ENCODE results near the gene ATG10.
A peak's percentile ranks its signal among the peaks of the same experiment; 100 is the strongest.
"Not testable (repeated sequence)": the region's sequence is repeated elsewhere in the genome, so short reads cannot be mapped to it uniquely, and the experiment has no call there.

The ATG10 gene

GRCh38 chr5:81980598-81981260, 8.9 kb downstream of the ATG10 start:
- Histone ChIP-seq H3K27ac (no peak overlapping the region), H3K4me3 (no peak overlapping the region)

GRCh38 chr5:81982172-81982685, 10.4 kb downstream of the ATG10 start:
- H3K4me3 ChIP-seq, H3K27ac ChIP-seq: not testable (repeated sequence)

DNA sequence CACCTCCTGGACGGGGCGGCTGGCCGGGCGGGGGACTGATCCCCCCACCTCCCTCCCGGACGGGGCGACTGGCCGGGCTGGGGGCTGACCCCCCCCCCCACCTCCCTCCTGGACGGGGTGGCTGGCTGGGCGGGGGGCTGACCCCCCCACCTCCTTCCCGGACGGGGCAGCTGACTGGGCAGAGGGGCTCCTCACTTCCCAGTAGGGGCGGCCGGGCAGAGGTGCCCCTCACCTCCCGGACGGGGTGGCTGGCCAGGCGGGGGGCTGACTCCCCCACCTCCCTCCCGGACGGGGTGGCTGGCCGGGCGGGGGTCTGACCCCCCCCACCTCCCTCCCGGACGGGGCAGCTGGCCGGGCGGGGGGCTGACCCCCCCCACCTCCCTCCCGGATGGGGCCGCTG, 11.3 kb downstream of the ATG10 start:
- H3K27ac ChIP-seq, H3K4me3 ChIP-seq: not testable (repeated sequence)

DNA sequence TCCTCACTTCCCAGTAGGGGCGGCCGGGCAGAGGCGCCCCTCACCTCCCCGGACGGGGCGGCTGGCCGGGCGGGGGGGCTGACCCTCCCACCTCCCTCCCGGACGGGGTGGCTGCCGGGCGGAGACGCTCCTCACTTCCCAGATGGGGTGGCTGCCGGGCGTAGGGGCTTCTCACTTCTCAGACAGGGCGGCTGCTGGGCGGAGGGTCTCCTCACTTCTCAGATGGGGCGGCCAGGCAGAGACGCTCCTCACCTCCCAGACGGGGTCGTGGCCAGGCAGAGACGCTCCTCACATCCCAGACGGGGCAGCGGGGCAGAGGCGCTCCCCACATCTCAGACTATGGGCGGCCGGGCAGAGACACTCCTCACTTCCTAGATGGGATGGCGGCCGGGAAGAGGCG, 11.7 kb downstream of the ATG10 start:
- not testable (repeated sequence) for H3K27ac ChIP-seq, H3K4me3 ChIP-seq

DNA sequence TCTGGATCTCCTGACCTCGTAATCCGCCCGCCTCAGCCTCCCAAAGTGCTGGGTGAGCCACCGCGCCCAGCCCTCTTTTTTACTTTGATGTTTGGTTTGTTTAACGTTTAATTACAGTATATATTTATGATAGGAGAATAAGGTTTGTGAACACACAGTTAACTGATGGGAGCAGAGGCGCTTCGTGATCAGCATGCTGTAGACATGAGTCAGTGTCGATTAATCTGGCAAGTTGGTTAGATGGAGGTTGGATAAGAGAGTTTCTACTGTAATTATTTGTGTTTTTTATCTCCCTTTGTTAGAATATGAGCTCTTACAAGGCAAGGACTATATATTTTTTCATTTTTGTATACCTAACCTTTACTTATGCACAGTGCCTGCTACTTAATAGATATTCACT, 14.3 kb downstream of the ATG10 start:
- Histone ChIP-seq H3K27ac (no peak overlapping the region), H3K4me3 (no peak overlapping the region)

GRCh38 chr5:81989204-81989603, 17.4 kb downstream of the ATG10 start:
- Histone ChIP-seq H3K4me3 (no peak overlapping the region), H3K27ac (no peak overlapping the region)

DNA sequence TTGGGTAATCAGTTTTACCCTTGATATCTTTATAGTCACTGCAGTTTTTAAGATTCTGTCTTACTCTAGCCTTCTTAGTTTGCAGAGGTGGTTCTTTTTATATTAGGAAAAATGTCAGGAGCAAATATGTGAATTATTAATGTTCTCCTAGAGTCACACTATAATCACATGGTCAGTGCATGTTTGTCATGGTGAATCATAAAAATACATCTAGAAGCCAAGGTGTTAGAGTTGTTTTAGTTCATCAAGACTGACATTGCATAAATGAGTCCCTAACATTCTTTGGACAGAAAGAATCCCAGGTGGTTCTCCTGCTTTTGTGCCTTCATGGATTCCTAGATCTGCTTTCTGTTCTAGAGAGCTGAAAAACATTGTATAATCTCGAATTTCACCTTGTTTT, 22.9 kb downstream of the ATG10 start:
- no peak overlapping the region for H3K4me3 ChIP-seq
- no peak overlapping the region for H3K27ac ChIP-seq

- H3K27ac ChIP-seq = no peak overlapping the region
Observed at GRCh38 chr5:81995407-81995806, 23.6 kb downstream of the ATG10 start.

DNA sequence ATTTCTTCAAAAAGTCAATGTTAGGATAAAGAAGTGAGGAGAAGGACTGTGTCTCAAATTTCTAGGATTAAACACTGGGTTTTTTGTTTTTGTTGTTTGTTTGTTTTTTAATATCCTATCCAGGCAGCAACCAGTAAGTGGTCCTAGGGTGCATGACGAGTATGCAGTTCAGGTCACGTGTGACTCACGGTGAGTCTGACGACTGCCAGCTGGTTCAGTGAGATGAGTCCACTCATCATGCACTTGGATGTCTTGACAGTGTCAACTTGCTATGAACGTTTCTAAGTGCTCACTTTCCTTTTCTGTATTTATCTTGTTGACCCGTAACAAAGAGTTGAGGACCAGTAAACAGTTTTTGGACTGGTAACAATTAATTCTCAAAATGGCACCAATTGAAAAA, 32.7 kb downstream of the ATG10 start:
- Histone ChIP-seq H3K27ac (no peak overlapping the region), H3K4me3 (no peak overlapping the region)

More at GRCh38 chr5:81995407-81995806, 23.6 kb downstream of the ATG10 start:
- no peak overlapping the region for H3K4me3 ChIP-seq

DNA sequence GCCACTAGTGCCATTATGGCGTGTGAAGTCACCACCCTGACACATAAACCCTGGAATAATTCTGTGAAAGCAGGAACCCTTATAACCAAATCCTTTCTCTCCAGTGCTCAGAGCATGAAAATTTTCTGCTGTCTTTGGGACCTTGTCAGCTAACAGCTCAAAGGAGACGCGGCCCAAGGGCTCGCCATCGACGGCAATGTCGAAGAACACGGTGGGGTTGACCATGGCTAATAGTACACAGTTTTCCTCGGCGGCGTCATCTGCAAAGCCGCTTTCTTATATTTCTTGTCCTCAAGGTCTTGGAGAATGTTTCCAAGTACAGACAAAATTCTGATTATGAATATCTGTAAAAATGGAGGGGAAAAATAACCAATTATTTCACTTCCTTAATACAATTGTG, 38.0 kb downstream of the ATG10 start:
- H3K27ac ChIP-seq, H3K4me3 ChIP-seq: not testable (repeated sequence)

- no peak overlapping the region for H3K4me3 ChIP-seq
- H3K27ac ChIP-seq = no peak overlapping the region
Observed at GRCh38 chr5:82010696-82011095, 38.9 kb downstream of the ATG10 start.

DNA sequence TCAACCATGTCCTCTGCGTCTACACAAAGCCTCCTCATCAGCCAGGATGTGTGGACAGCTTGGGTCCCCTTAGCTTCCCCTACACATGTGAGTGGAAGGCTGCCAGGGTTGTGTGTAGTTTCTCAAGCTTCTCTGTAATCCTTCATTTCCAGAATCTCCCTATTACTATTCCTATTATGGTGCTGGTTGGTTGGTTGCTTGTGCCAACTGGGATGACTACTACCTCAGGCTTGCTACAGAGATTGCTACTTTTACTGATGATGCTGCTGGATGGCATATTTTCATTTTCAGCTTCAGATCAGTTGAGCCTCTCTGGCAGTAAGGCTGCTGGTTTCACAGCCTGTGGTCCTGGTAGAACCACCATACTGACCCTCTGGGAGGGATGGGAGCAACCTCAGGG, 39.9 kb downstream of the ATG10 start:
- H3K27ac ChIP-seq = no peak overlapping the region
- no peak overlapping the region for H3K4me3 ChIP-seq

DNA sequence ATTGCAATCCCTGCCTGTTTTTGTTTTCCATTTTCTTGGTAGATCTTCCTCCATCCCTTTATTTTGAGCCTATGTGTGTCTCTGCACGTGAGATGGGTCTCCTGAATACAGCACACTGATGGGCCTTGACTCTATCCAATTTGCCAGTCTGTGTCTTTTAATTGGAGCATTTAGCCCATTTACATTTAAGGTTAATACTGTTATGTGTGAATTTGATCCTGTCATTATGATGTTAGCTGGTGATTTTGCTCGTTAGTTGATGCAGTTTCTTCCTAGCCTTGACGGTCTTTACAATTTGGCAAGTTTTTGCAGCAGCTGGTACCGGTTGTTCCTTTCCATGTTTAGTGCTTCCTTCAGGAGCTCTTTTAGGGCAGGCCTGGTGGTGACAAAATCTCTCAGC, 42.8 kb downstream of the ATG10 start:
- not testable (repeated sequence) for H3K27ac ChIP-seq, H3K4me3 ChIP-seq

DNA sequence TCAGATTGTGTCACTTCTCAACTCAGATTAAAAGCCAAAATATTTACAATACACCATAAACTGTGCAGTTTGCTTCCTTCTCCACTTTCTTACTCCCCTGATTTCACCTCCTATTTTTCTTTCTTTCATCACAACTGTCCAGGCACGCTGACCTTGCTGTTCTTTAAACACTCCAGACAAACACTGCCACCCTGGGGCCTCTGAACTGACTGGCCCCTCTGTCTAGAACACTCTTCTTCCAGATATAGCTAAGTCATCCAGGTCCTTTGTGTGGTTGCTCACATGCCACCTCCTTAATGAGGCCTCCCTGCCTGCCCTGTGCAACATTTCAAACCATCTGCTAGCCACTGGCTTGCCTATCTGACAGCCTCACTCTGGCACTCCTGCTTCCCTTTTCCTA, 46.6 kb downstream of the ATG10 start:
- Histone ChIP-seq H3K4me3 (no peak overlapping the region), H3K27ac (no peak overlapping the region)

DNA sequence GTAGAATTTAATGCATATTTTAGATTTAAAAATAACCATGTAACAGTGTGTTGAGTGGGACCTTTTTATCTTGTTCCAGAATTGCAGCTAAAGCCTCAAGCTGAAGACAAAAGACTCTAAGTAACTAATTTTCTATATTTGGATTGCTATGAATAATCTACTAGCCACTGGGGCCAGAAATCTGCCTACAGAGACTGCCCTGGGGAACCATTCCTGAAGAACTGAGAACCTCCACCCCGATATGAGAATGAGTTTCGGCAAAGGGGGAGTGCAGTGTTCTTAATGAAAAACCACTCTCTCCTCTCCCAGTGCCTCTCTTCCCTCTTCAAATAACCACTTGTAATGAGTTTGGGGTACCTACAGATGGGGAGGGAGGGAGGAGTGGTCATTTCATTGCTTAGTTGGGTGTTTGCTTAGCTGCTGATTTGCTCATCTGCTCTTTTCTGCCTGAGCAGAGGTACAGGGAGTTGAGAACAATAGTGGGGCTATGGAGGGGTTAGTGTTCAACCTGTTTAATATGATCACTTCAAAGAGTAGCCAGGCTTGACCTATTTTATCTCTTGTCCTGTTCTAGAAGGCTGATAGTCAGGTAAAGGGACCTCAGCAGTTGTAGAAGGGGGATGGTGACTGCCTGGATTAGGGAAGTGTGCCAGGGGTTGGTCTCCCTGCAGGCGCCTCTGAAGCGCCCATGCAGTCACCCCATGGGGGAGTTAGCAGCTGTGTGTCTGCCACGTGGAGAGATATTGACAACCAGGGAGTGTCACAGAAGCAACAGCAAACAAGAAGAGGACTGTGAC, 47.7 kb downstream of the ATG10 start:
- no peak overlapping the region for H3K4me3 ChIP-seq
- H3K27ac ChIP-seq = no peak overlapping the region

DNA sequence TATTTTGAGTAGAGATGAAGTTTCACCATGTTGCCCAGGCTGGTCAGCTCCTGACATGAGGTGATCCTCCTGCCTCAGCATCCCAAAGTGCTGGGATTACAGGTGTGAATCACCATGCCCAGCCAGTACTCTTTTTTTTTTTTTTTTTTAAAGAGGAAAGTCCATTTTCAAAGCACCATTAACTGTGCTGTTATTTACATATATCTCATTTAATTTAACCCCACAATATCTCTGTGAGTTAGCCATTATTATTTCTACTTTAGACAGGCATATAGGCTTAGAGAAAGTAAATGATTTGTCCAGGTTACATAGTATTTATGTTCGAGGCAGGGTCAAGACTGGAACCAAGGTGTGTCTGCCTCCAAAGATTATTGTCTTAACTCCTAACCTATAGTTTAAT, 50.7 kb downstream of the ATG10 start:
- no peak overlapping the region for H3K4me3 ChIP-seq
- H3K27ac ChIP-seq = no peak overlapping the region

DNA sequence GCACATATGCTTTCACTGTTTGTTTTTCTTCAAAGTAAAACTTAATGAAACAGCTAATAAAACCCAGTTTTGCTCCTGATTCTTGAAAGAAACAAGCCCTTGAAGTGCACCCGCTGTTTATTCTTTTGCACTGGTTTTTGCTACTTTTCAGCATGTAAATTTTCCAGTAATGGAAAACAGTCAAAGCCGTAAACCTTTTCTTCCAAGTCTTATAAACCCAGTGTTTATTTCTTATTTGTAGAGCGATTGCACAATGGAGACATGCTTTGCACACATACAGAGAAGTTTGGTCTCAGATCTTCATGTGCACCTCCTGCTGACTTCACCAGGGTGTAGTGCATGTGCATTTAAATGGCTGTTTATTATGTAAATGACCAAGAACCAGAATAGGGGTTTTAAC, 51.8 kb downstream of the ATG10 start:
- Histone ChIP-seq H3K4me3 (no peak overlapping the region), H3K27ac (no peak overlapping the region)

DNA sequence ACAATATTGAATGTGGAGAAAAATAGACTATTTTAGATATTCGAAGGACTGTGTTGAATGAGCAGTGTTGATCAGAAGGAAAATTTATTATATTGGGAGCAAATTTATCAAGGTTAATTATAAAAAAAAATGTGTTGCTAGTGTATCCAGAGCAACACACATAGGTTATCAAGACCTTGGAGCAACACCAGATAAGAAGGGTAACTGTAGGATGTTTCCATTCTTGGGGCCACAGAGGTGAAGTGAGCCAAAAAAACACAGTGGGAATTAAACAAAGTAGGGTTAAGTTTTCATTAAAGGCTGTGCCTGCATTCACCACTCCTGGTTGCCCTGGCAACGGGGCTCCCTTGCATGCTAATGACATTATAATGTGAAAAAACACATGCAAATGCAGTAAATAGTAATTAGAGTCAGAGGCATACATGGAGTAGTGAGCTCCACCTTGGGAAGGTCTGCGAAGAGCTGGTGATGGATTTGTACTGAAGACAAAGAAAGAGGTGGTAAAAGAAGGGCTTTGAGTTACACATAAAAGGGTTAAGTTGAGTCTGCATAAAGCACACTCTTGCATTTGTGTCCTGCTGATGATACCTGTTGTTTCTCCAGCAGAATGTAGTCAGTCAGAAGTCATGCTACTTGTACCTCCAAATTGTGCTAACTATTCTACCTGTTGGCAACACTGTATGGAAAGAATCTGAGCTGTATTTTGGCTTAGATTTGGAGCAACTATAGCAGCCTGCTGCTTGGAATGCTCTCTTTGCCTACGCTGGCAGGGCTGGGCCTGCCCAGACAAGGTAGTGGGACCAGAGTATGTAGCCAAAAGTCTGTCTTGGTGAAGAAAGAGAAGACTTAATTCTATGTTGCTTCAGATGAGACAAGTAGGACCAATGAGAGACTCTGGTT, 59.6 kb downstream of the ATG10 start:
- no peak overlapping the region for H3K4me3 ChIP-seq
- peak overlapping the region in 3 of 21 experiments; percentile 4 to 40 (median 39) for H3K27ac ChIP-seq

GRCh38 chr5:82042894-82043293, 71.1 kb downstream of the ATG10 start:
- not testable (repeated sequence) for H3K27ac ChIP-seq, H3K4me3 ChIP-seq

- Histone ChIP-seq H3K4me3 (no peak overlapping the region), H3K27ac (no peak overlapping the region)
Observed at GRCh38 chr5:82044010-82044409, 72.2 kb downstream of the ATG10 start.
